ENCODE data around the gene KCNB1. TPM values are rescaled to one million over a fixed set of nuclear protein-coding genes. Genes with fewer than 3 reads are reported as not detected.

The KCNB1 gene
- total and polyA plus RNA-seq, 2 experiments from 2014 or later = 0.06 to 0.10 TPM

- no peak for TF ChIP-seq CTCF (IDR thresholded peaks at IDR 0.05; ENCODE audit: low read depth, low read length)
- no peaks in the 10 kb centered on the region for H3K9me3 ChIP-seq (ENCODE audit: low read depth)
- H3K36me3 ChIP-seq = no peaks in the 10 kb centered on the region
- DNase-seq (ENCODE audit: low read depth in 1 of 2, low spot score in 1 of 2) = no peak
- no peak overlapping the region for H3K4me3 ChIP-seq
- no peaks in the 10 kb centered on the region for H3K4me1 ChIP-seq (ENCODE audit: low read depth)
- no peaks in the 10 kb centered on the region for H3K27me3 ChIP-seq
- no peak overlapping the region for H3K27ac ChIP-seq
Observed at GRCh38 chr20:49471397-49471796, 11.1 kb downstream of the KCNB1 start.

DNA sequence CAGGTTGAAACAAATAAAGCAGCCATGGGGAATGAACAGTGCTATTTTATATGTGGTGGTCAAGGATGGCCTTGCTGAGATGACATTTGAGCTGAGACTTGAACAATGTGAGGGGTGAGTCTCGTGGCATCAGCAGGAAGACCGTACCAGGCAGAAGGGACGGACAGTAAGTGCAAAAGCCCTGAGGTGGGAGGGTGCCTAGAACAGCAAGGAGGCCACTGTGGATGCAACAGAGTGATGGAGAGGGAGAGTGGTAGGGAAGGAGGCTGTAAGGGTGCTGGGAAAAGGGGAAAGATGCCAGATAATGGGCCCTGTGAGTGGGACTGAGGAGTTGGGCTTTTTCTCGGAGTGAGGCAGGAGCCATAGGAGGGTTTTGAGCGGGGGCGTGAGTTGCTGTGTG is 11.5 kb downstream of the KCNB1 start:
- Histone ChIP-seq H3K9me3 (ENCODE audit: low read depth) (no peaks in the 10 kb centered on the region), H3K4me3 (no peak overlapping the region), H3K36me3 (no peaks in the 10 kb centered on the region), H3K27me3 (no peaks in the 10 kb centered on the region), H3K4me1 (ENCODE audit: low read depth) (no peaks in the 10 kb centered on the region), H3K27ac (no peak overlapping the region)
- TF ChIP-seq CTCF (IDR thresholded peaks at IDR 0.05; ENCODE audit: low read depth, low read length) = no peak
- DNase-seq (ENCODE audit: low read depth in 1 of 2, low spot score in 1 of 2) = no peak

DNA sequence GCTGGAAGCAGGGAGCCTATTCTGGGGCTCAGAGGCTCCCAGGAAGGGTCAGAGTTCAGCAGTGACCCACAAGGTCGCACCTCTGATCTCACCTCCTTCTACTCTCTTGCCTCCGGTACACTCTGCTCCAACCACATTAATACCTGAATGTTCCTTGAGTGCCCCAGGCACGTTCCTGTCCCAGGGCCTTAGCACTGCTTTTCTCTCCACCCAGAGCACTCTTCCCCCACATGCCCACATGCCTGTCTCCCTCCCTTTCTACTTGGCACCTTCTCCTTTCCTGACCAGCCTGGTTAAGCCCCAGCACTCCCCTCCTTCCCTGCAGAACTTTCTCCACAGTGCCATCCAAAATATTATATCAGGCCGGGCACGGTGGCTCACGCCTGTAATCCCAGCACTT is 13.4 kb downstream of the KCNB1 start:
- H3K27me3 ChIP-seq = no peaks in the 10 kb centered on the region
- no peak overlapping the region for H3K27ac ChIP-seq
- no peaks in the 10 kb centered on the region for H3K9me3 ChIP-seq (ENCODE audit: low read depth)
- no peaks in the 10 kb centered on the region for H3K36me3 ChIP-seq
- no peak for DNase-seq (ENCODE audit: low read depth in 1 of 2, low spot score in 1 of 2)
- TF ChIP-seq CTCF (IDR thresholded peaks at IDR 0.05; ENCODE audit: low read depth, low read length) = no peak
- H3K4me1 ChIP-seq (ENCODE audit: low read depth) = no peaks in the 10 kb centered on the region
- no peak overlapping the region for H3K4me3 ChIP-seq

- DNase-seq (ENCODE audit: low read depth in 1 of 2, low spot score in 1 of 2) = no peak
- Histone ChIP-seq H3K4me3 (no peak overlapping the region), H3K9me3 (ENCODE audit: low read depth) (no peaks in the 10 kb centered on the region), H3K27me3 (no peaks in the 10 kb centered on the region), H3K36me3 (no peaks in the 10 kb centered on the region), H3K27ac (no peak overlapping the region), H3K4me1 (ENCODE audit: low read depth) (no peaks in the 10 kb centered on the region)
- TF ChIP-seq CTCF (IDR thresholded peaks at IDR 0.05; ENCODE audit: low read depth, low read length) = no peak
Observed at GRCh38 chr20:49468412-49468811, 14.1 kb downstream of the KCNB1 start.

- H3K36me3 ChIP-seq = no peaks in the 10 kb centered on the region
- no peaks in the 10 kb centered on the region for H3K9me3 ChIP-seq (ENCODE audit: low read depth)
- TF ChIP-seq CTCF (IDR thresholded peaks at IDR 0.05; ENCODE audit: low read depth, low read length) = no peak
- H3K27ac ChIP-seq = no peak overlapping the region
- no peaks in the 10 kb centered on the region for H3K27me3 ChIP-seq
- no peak for DNase-seq (ENCODE audit: low read depth in 1 of 2, low spot score in 1 of 2)
- no peaks in the 10 kb centered on the region for H3K4me1 ChIP-seq (ENCODE audit: low read depth)
- no peak overlapping the region for H3K4me3 ChIP-seq
Observed at GRCh38 chr20:49466114-49466912, 16.2 kb downstream of the KCNB1 start.

Measured in cardiac muscle cell (in vitro differentiated cells and primary cell).